K562 (cell line): Measurements from ENCODE around the gene CCDC9. TPM values are rescaled to one million over a fixed set of nuclear protein-coding genes. Genes with fewer than 3 reads are reported as not detected.
A peak's percentile ranks its signal among the peaks of the same experiment; 100 is the strongest.

Experiments
- ATAC-seq: fragments of 200-7000 bp; cut with Tn5 transposase; 3 replicates; pipeline ENCODE4 v1.9.1; 2020; ENCODE audit warnings: moderate library complexity
- BruUV-seq: library from RNA; stranded (reverse); fragments of 400-500 nt; replicated peaks from 2 replicates; lab custom pipeline; 2021; lab: Mats Ljungman, UMichigan
- CTCF ChIA-PET: fragments of 300-600 bp; formaldehyde crosslinking; extraction: SDS; loops from one replicate; lab custom pipeline; 2021; ENCODE audit warnings: low intra/inter-chr PET ratio; lab: Yijun Ruan, JAX
- POLR2A ChIA-PET: fragments of 300-600, 350-650 bp; sonication (Branson Sonifier 250); formaldehyde crosslinking; extraction: SDS; loops from one replicate; lab custom pipeline; 2021; ENCODE audit warnings: antibody characterized with exemption, inconsistent platforms; lab: Yijun Ruan, JAX
- DNase-seq, 4 experiments: peaks; one replicate each; pipeline versions ENCODE4 v3.0.0 to v3.0.0-alpha.2; 2011 to 2018; ENCODE audit warnings: low spot score in 3 of 4, mixed read lengths in 3 of 4; ENCODE audit errors: extremely low read depth in 1 of 4
- FAIRE-seq: peaks from 2 replicates; lab custom pipeline; 2011; peaks lifted over from hg19 to GRCh38; lab: Jason Lieb, UNC
- H2AFZ ChIP-seq: 2 replicates; pipeline ENCODE4 v1.6.0; 2011; ENCODE audit warnings: low read depth, low read length, control low read depth, inconsistent platforms
- H3K27ac ChIP-seq: fragments of 200-600 bp; 3 replicates; pipeline ENCODE4 v1.8.0; 2011; ENCODE audit warnings: low read depth, mild to moderate bottlenecking, control low read depth, inconsistent platforms, low read length, moderate library complexity, mixed read lengths; ENCODE audit errors: extremely low read depth
- H3K27me3 ChIP-seq, 2 experiments: fragments of 300-600 bp in 1 of 2; 2 replicates in 1 of 2; 3 replicates in 1 of 2; pipeline versions ENCODE4 v1.6.0 to v1.8.0; 2011; ENCODE audit warnings: inconsistent platforms in 2 of 2, low read length in 2 of 2, mild to moderate bottlenecking in 1 of 2, mixed read lengths in 1 of 2, moderate library complexity in 1 of 2; ENCODE audit not compliant: control insufficient read depth in 2 of 2, insufficient read depth in 2 of 2
- H3K36me3 ChIP-seq: fragments of 300-600 bp; 3 replicates; pipeline ENCODE4 v1.8.0; 2011; ENCODE audit warnings: mild to moderate bottlenecking, low read length, inconsistent platforms; ENCODE audit not compliant: control insufficient read depth, insufficient read depth
- H3K4me1 ChIP-seq, 2 experiments: fragments of 200-600 bp in 1 of 2; replicated peaks in 1 of 2; 2 replicates in 1 of 2; 3 replicates in 1 of 2; pipeline versions ENCODE4 v1.5.1 to v1.8.0; 2011; ENCODE audit warnings: inconsistent platforms in 2 of 2, low read length in 2 of 2, mild to moderate bottlenecking in 1 of 2, mixed read lengths in 1 of 2, moderate library complexity in 1 of 2; ENCODE audit not compliant: control insufficient read depth in 2 of 2, insufficient read depth in 2 of 2
- H3K4me2 ChIP-seq: 2 replicates; pipeline ENCODE4 v1.6.1; 2011; ENCODE audit warnings: low read length, control low read depth, inconsistent platforms, mixed read lengths; ENCODE audit not compliant: insufficient read depth
- H3K4me3 ChIP-seq: fragments of 200-600 bp; sonication (generic), shearing (Covaris generic); 2 replicates; pipeline ENCODE4 v1.5.1; 2016; ENCODE audit warnings: control low read depth, inconsistent platforms
- H3K79me2 ChIP-seq: fragments of 200-600 bp; 3 replicates; pipeline ENCODE4 v1.8.0; 2011; ENCODE audit warnings: low read length, inconsistent platforms; ENCODE audit not compliant: control insufficient read depth, insufficient read depth
- H3K9ac ChIP-seq, 2 experiments: 2 replicates each; pipeline versions ENCODE4 v1.6.0 to v1.6.1; 2011; ENCODE audit warnings: low read depth in 2 of 2, low read length in 2 of 2, control low read depth in 1 of 2, inconsistent platforms in 1 of 2, mild to moderate bottlenecking in 1 of 2, mixed read lengths in 1 of 2; ENCODE audit not compliant: insufficient read depth in 1 of 2
- H3K9me1 ChIP-seq: one replicate; pipeline ENCODE4 v1.6.0; 2011; ENCODE audit warnings: inconsistent platforms, mild to moderate bottlenecking, low read length, moderate library complexity; ENCODE audit not compliant: control insufficient read depth, insufficient read depth
- H3K9me3 ChIP-seq: replicated peaks from 2 replicates; pipeline ENCODE4 v1.5.1; 2011; ENCODE audit warnings: low read depth, low read length, inconsistent platforms; ENCODE audit not compliant: control insufficient read depth, insufficient read depth
- H4K20me1 ChIP-seq: replicated peaks from 2 replicates; pipeline ENCODE4 v1.6.1; 2011; ENCODE audit warnings: low read length, inconsistent platforms, mixed read lengths; ENCODE audit not compliant: control insufficient read depth, insufficient read depth
- CC2D1A ChIP-seq: fragments of 450-650 bp; IDR thresholded peaks from 2 replicates; pipeline ENCODE4 v1.6.1; 2017; ENCODE audit warnings: mild to moderate bottlenecking
- DMBX1 ChIP-seq: fragments of 250-450 bp; sonication (Bioruptor Pico); IDR thresholded peaks from 2 replicates; pipeline ENCODE4 v1.8.0; 2022; ENCODE audit warnings: inconsistent platforms, mild to moderate bottlenecking, moderate library complexity, borderline replicate concordance
- ERF ChIP-seq: fragments of 450-650 bp; formaldehyde crosslinking; IDR thresholded peaks from 2 replicates; pipeline ENCODE4 v1.4.0; 2020; ENCODE audit warnings: mild to moderate bottlenecking, mixed read lengths
- HDAC1 ChIP-seq, 2 experiments: fragments of 450-650 bp; IDR thresholded peaks; 2 replicates each; pipeline ENCODE4 v1.6.1; 2016 to 2017; ENCODE audit warnings: inconsistent platforms in 1 of 2, mild to moderate bottlenecking in 1 of 2, moderate library complexity in 1 of 2
- HDAC8 ChIP-seq: fragments of 450-650 bp; IDR thresholded peaks from 2 replicates; pipeline ENCODE4 v1.6.1; 2016; ENCODE audit warnings: mild to moderate bottlenecking, missing genetic modification characterization, moderate library complexity, missing compliant biosample characterization
- MEF2D ChIP-seq: conservative IDR thresholded peaks from 2 replicates; pipeline ENCODE4 v1.6.1; 2016; ENCODE audit warnings: low read depth, missing genetic modification characterization, missing compliant biosample characterization
- NR1H2 ChIP-seq: sonication (generic); formaldehyde crosslinking; IDR thresholded peaks from 2 replicates; pipeline ENCODE4 v1.4.0; 2020; ENCODE audit warnings: mild to moderate bottlenecking, missing genetic modification reagents
- PML ChIP-seq: IDR thresholded peaks from 2 replicates; pipeline ENCODE4 v1.6.1; 2012; ENCODE audit warnings: low read length, inconsistent platforms
- RBM17 ChIP-seq: fragments of 200-400 bp; formaldehyde crosslinking; IDR thresholded peaks from 2 replicates; pipeline ENCODE4 v1.6.1; 2017; ENCODE audit warnings: low read depth, mild to moderate bottlenecking, low read length, borderline replicate concordance
- RCOR1 ChIP-seq, 2 experiments: IDR thresholded peaks; 2 replicates each; pipeline ENCODE4 v1.6.1; 2012; ENCODE audit warnings: low read depth in 2 of 2, low read length in 2 of 2, borderline replicate concordance in 1 of 2, improper control_type of control experiment in 1 of 2
- ZBTB43 ChIP-seq: sonication (generic); formaldehyde crosslinking; IDR thresholded peaks from 2 replicates; pipeline ENCODE4 v1.8.0; 2023; ENCODE audit warnings: mild to moderate bottlenecking, missing genetic modification reagents
- ZNF384 ChIP-seq: IDR thresholded peaks from 2 replicates; pipeline ENCODE4 v1.6.1; 2012; ENCODE audit warnings: low read depth, low read length, improper control_type of control experiment
- ZNF561 ChIP-seq: fragments of 450-650 bp; formaldehyde crosslinking; conservative IDR thresholded peaks from 2 replicates; pipeline ENCODE4 v1.4.0; 2020; ENCODE audit warnings: mild to moderate bottlenecking, moderate library complexity
- ZNF639 ChIP-seq, 2 experiments: fragments of 200-800 bp in 1 of 2; sonication (Bioruptor generic) in 1 of 2; sonication (generic) in 1 of 2; formaldehyde crosslinking in 1 of 2; IDR thresholded peaks in 1 of 2; conservative IDR thresholded peaks in 1 of 2; 2 replicates each; pipeline versions ENCODE4 v1.5.0 to v1.6.1; 2016 to 2020; ENCODE audit warnings: missing compliant biosample characterization in 1 of 2, missing genetic modification characterization in 1 of 2, missing genetic modification reagents in 1 of 2
- ZNF764 ChIP-seq: fragments of 250-450 bp; sonication (Bioruptor Pico); IDR thresholded peaks from 2 replicates; pipeline ENCODE4 v1.4.0; 2020; ENCODE audit warnings: low read depth, mild to moderate bottlenecking, moderate library complexity
- WGBS: fragments of 100-300 bp; shearing (Covaris generic); methylation state at CpG from one replicate; pipeline ENCODE4 v1.1.6; 2016; ENCODE audit warnings: low coverage, mixed read lengths; ENCODE audit not compliant: insufficient coverage; ENCODE audit errors: missing lambda C conversion rate; 5-methylcytosine and 5-hydroxymethylcytosine counted together
- in situ Hi-C: fragments of 300-500 bp; cut with MboI; formaldehyde crosslinking; loops from 4 replicates; pipeline ENCODE4 v1.15.0; 2018; ENCODE audit warnings: inconsistent platforms, mixed read lengths
- intact Hi-C: fragments of 100-400 bp; cut with micrococcal nuclease; formaldehyde crosslinking; loops from 2 replicates; pipeline ENCODE4 v1.14.2; 2022
- polyA plus RNA-seq, 8 experiments: library from polyadenylated mRNA; depleted of rRNA in 4 of 8; stranded (reverse) in 5 of 8; unstranded in 3 of 8; fragments of >200 nt; fragmentation: Nextera tagmentation in 2 of 8; fragmentation: Illumina TruSeq in 1 of 8; extraction: Ambion mirVana in 2 of 8; extraction: Trizol in 1 of 8; gene quantifications; 2 replicates each; pipeline versions ENCODE4 v1.2.1 to v1.2.3, GENCODE V29; 2011 to 2014; ENCODE audit warnings: inconsistent platforms in 1 of 8, missing spikeins in 1 of 8
- total RNA-seq, 7 experiments: library from RNA; depleted of rRNA in 6 of 7; stranded (reverse); fragments of >200 nt in 6 of 7; fragmentation: Illumina TruSeq in 2 of 7; extraction: Trizol in 2 of 7; gene quantifications; 2 replicates each; pipeline versions ENCODE4 v1.2.1 to v1.2.3, GENCODE V29; 2011 to 2021; ENCODE audit warnings: low replicate concordance in 1 of 7
- TF ChIP-seq, protein P1 (sequence below), 2 experiments: IDR thresholded peaks; 2 replicates each; pipeline ENCODE4 v1.6.1; 2011; ENCODE audit warnings: borderline replicate concordance in 1 of 2, control low read depth in 1 of 2, low read depth in 1 of 2, low read length in 1 of 2, mild to moderate bottlenecking in 1 of 2, mixed read lengths in 1 of 2, moderate library complexity in 1 of 2; ENCODE audit not compliant: insufficient read depth in 1 of 2, insufficient read length in 1 of 2, poor library complexity in 1 of 2, severe bottlenecking in 1 of 2; ENCODE audit errors: extremely low read depth in 1 of 2

Gene CCDC9
- total and polyA plus RNA-seq, 9 of the 15 experiments (the other 6 are each of a cell fraction or from before 2014, with no cell fraction given), result 0.23 to 38.6 (median 8.4) TPM

DNA sequence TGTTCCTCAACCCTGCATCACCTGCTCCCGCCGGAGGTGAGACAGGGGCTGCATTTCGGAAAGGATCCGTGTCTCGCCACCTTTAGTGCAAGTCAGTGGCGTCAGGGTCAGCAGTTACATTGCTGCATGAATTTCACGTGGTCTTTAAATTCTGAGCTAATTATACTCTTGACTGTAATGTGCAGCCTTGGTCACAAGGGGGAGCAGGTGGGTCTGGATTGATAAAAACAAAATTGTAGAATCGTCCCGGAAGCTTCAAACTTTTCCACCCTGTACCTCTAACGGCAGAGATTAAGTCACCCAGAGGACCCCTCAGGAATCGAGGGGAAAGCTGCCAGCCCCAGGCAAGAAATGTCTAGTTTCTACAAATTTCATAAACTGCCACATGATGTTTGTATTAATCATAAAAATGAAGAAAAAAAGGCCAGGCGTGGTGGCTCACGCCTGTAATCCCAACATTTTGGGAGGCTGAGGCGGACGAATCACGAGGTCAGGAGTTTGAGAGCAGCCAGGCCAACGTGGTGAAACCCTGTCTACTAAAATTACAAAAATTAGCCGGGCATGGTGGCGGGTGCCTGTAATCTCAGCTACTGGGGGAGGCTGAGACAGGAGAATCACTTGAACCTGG, 45.5 kb upstream of the CCDC9 start:
- in situ Hi-C loops, result no loop called here
- no TSS peak for BruUV-seq
- TF ChIP-seq NR1H2 (CRISPR knock-in tag), result no peak
- peak in 1 of 2 experiments; percentile 57; a peak in 1 of 4 replicates for TF ChIP-seq RCOR1 (IDR thresholded peaks at IDR 0.05; ENCODE audit: borderline replicate concordance in 1 of 2, low read depth in 2 of 2, low read length in 2 of 2)
- TF ChIP-seq, protein P1, sequence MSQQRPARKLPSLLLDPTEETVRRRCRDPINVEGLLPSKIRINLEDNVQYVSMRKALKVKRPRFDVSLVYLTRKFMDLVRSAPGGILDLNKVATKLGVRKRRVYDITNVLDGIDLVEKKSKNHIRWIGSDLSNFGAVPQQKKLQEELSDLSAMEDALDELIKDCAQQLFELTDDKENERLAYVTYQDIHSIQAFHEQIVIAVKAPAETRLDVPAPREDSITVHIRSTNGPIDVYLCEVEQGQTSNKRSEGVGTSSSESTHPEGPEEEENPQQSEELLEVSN (IDR thresholded peaks at IDR 0.05; ENCODE audit: borderline replicate concordance in 1 of 2, extremely low read depth in 1 of 2, insufficient read depth in 1 of 2, insufficient read length in 1 of 2, low read depth in 1 of 2, low read length in 1 of 2, poor library complexity in 1 of 2, severe bottlenecking in 1 of 2), result peak; percentile 63 to 65
- peak; percentile 41; the same call in 1 of the 2 replicates for TF ChIP-seq CC2D1A
- 0 out of 2 replicates have a peak, but pooled peaks have one; percentile 11 for TF ChIP-seq ZNF561 (CRISPR knock-in tag)
- TF ChIP-seq ZNF764 (CRISPR knock-in tag), result no peak
- TF ChIP-seq HDAC1 (IDR thresholded peaks at IDR 0.05), result 0 out of 4 replicates have a peak, but pooled peaks of 1 of the 2 experiments have one; percentile 10
- peak in 1 of 2 experiments; percentile 78; a peak in 2 of 4 replicates for TF ChIP-seq ZNF639 (CRISPR knock-in tag; conservative IDR thresholded peaks at IDR 0.05 in 1 of 2, IDR thresholded peaks at IDR 0.05 in 1 of 2)
- no peak for TF ChIP-seq ZNF384
- no peak for TF ChIP-seq RBM17
- peak; percentile 57; the same call in 1 of the 2 replicates for TF ChIP-seq HDAC8 (tag)
- peak; percentile 44 for TF ChIP-seq MEF2D (tag)
- peak; percentile 32; the same call in 1 of the 2 replicates for TF ChIP-seq PML
- TF ChIP-seq DMBX1 (CRISPR knock-in tag), result peak; percentile 91
- TF ChIP-seq ERF, result no peak
- TF ChIP-seq ZBTB43, result no peak

More for the DNA sequence above, 45.5 kb upstream of the CCDC9 start:
- H3K4me2 ChIP-seq, result peak overlapping the region; percentile 36; the same call in 1 of the 2 replicates
- H4K20me1 ChIP-seq, result no peaks in the 10 kb centered on the region
- no peaks in the 10 kb centered on the region for H3K9me3 ChIP-seq
- FAIRE-seq (peak; percentile 93), DNase-seq (peak; percentile 66 to 90 (median 72)), ATAC-seq (peak; percentile 77)
- no peaks in the 10 kb centered on the region for H3K9me1 ChIP-seq
- peak overlapping the region; percentile 49 to 82 for H3K9ac ChIP-seq
- POLR2A ChIA-PET, result interaction anchor here (0.6 to 10.5 kb wide), 18 partner anchors 8 to 432 kb away, joined by 3 to 171 read pairs (median 4); partner anchors contain the start of genes CCDC9 and SAE1
- 24% methylated on average over 19 of the region's 19 CpGs for whole genome bisulfite sequencing
- H2AFZ ChIP-seq, result peak overlapping the region; percentile 64
- CTCF ChIA-PET, result interaction anchor here (0.7 to 2.6 kb wide), 3 partner anchors 33 to 46 kb away, joined by 3 to 20 read pairs (median 5); no protein-coding TSS in a partner anchor
- H3K27me3 ChIP-seq, result no peaks in the 10 kb centered on the region
- H3K4me3 ChIP-seq, result no peak overlapping the region
- H3K4me1 ChIP-seq, result peaks cover 12 to 13% of the 10 kb centered on the region in 2 experiments; a peak in 4 of 5 replicates
- H3K79me2 ChIP-seq, result no peaks in the 10 kb centered on the region
- intact Hi-C loops, result loop anchor here (1.0 kb wide), 2 partner anchors 16 to 33 kb away; no protein-coding TSS in a partner anchor
- H3K27ac ChIP-seq, result peak overlapping the region; percentile 77
- peaks cover 60% of the 10 kb centered on the region for H3K36me3 ChIP-seq
